Prostate gland (tissue), 1 donor: Measurements from ENCODE around the gene SH3PXD2A.

ENCODE experiments used
- POLR2A ChIP-seq: fragments of 450-650 bp; IDR thresholded peaks from one replicate; pipeline ENCODE4 v1.6.1; 2016; ENCODE audit warnings: antibody characterized with exemption, mild to moderate bottlenecking
- POLR2AphosphoS5 ChIP-seq: sonication (generic); formaldehyde crosslinking; IDR thresholded peaks from one replicate; pipeline ENCODE4 v1.6.1; 2017; ENCODE audit warnings: antibody characterized with exemption

GRCh38 chr10:103729851-103730250 lies 125.5 kb downstream of the SH3PXD2A start:
- no peak for TF ChIP-seq POLR2A
- no peak for TF ChIP-seq POLR2AphosphoS5
